HCT116 (cell line): Measurements from ENCODE around the gene BTBD10. TPM values are rescaled to one million over a fixed set of nuclear protein-coding genes. Genes with fewer than 3 reads are reported as not detected.

ENCODE experiments used
- ATAC-seq: fragments of 200-7000 bp; cut with Tn5 transposase; 2 replicates; pipeline ENCODE4 v1.9.1; 2020; ENCODE audit warnings: mild to moderate bottlenecking, moderate library complexity
- BruUV-seq: library from RNA; stranded (reverse); fragments of 400-500 nt; replicated peaks from 2 replicates; lab custom pipeline; 2021; lab: Mats Ljungman, UMichigan
- CTCF ChIA-PET: fragments of 300-600 bp; sonication (Branson Sonifier 250); formaldehyde crosslinking; loops from one replicate; lab custom pipeline; 2021; ENCODE audit warnings: antibody characterized with exemption; lab: Charles Lee
- POLR2A ChIA-PET: fragments of 300-600, 350-600 bp; sonication (Branson Sonifier 250); formaldehyde crosslinking; loops from one replicate; lab custom pipeline; 2021; ENCODE audit warnings: antibody characterized with exemption; lab: Charles Lee
- RAD21 ChIA-PET, 2 experiments: fragments of 300-600 bp; sonication (Branson Sonifier 250); formaldehyde crosslinking; loops; one replicate each; lab custom pipeline; 2023; ENCODE audit warnings: low total read pairs in 2 of 2; ENCODE audit not compliant: uncharacterized antibody in 2 of 2, unreplicated experiment in 2 of 2, low non-redundant PET in 1 of 2; lab: Charles Lee
- DNase-seq: peaks from one replicate; pipeline ENCODE4 v3.0.0-alpha.2; 2010; ENCODE audit warnings: low read depth, low spot score
- H2AFZ ChIP-seq: fragments of 200-600 bp; shearing (Covaris generic), sonication (generic); 2 replicates; pipeline ENCODE4 v1.6.1; 2017; ENCODE audit warnings: low read depth, mixed run types, mixed read lengths, antibody characterized with exemption, low read length; ENCODE audit not compliant: poor library complexity, severe bottlenecking
- H3K27ac ChIP-seq: 2 replicates; pipeline ENCODE4 v1.5.1; 2012; ENCODE audit warnings: low read depth, low read length
- H3K27me3 ChIP-seq: fragments of 200-600 bp; sonication (generic); 2 replicates; pipeline ENCODE4 v1.6.1; 2016; ENCODE audit warnings: mixed run types, low read length, mixed read lengths; ENCODE audit not compliant: insufficient read depth
- H3K36me3 ChIP-seq, 2 experiments: fragments of 200-500 bp in 1 of 2; fragments of 200-600 bp in 1 of 2; sonication (Bioruptor generic) in 1 of 2; sonication (generic) in 1 of 2; 2 replicates each; pipeline versions ENCODE4 v1.5.1 to v1.6.1; 2014 to 2016; ENCODE audit warnings: low read length in 2 of 2, inconsistent platforms in 1 of 2, mixed read lengths in 1 of 2, mixed run types in 1 of 2; ENCODE audit not compliant: insufficient read depth in 2 of 2, control insufficient read depth in 1 of 2
- H3K4me1 ChIP-seq, 2 experiments: fragments of 200-600 bp in 1 of 2; sonication (generic) in 1 of 2; 2 replicates each; pipeline versions ENCODE4 v1.5.1 to v1.6.1; 2012 to 2017; ENCODE audit warnings: low read length in 2 of 2, inconsistent platforms in 1 of 2, mild to moderate bottlenecking in 1 of 2, mixed read lengths in 1 of 2, mixed run types in 1 of 2, moderate library complexity in 1 of 2; ENCODE audit not compliant: insufficient read depth in 2 of 2, control insufficient read depth in 1 of 2
- H3K4me2 ChIP-seq: fragments of 200-600 bp; sonication (generic); 2 replicates; pipeline ENCODE4 v1.6.1; 2017; ENCODE audit warnings: mixed run types, low read length, mixed read lengths
- H3K4me3 ChIP-seq, 2 experiments: fragments of 200-600 bp in 1 of 2; sonication (generic) in 1 of 2; replicated peaks in 1 of 2; 2 replicates each; pipeline ENCODE4 v1.5.1; 2011 to 2016; ENCODE audit warnings: low read length in 2 of 2, control low read depth in 1 of 2, low read depth in 1 of 2, mild to moderate bottlenecking in 1 of 2, mixed read lengths in 1 of 2, mixed run types in 1 of 2
- H3K79me2 ChIP-seq: fragments of 200-600 bp; sonication (generic); 2 replicates; pipeline ENCODE4 v1.6.1; 2017; ENCODE audit warnings: mild to moderate bottlenecking, mixed run types, low read length, moderate library complexity, mixed read lengths; ENCODE audit not compliant: insufficient read depth
- H3K9ac ChIP-seq: fragments of 200-600 bp; sonication (generic); 2 replicates; pipeline ENCODE4 v1.6.1; 2016; ENCODE audit warnings: low read length, mixed read lengths
- H3K9me2 ChIP-seq: fragments of 200-600 bp; sonication (generic), shearing (Covaris generic); 2 replicates; pipeline ENCODE4 v1.6.1; 2017; ENCODE audit warnings: mixed run types, mild to moderate bottlenecking, moderate library complexity; ENCODE audit not compliant: insufficient read depth
- H3K9me3 ChIP-seq, 2 experiments: fragments of 200-500 bp in 1 of 2; fragments of 200-600 bp in 1 of 2; sonication (Bioruptor generic) in 1 of 2; sonication (generic) in 1 of 2; 2 replicates each; pipeline ENCODE4 v1.6.1; 2014 to 2017; ENCODE audit warnings: low read length in 2 of 2, mixed read lengths in 2 of 2, inconsistent platforms in 1 of 2, low read depth in 1 of 2, mild to moderate bottlenecking in 1 of 2, mixed run types in 1 of 2, moderate library complexity in 1 of 2; ENCODE audit not compliant: control insufficient read depth in 1 of 2, insufficient read depth in 1 of 2
- H4K20me1 ChIP-seq: fragments of 200-600 bp; sonication (generic), shearing (Covaris generic); 2 replicates; pipeline ENCODE4 v1.6.1; 2017; ENCODE audit warnings: mixed run types, mild to moderate bottlenecking, moderate library complexity; ENCODE audit not compliant: insufficient read depth
- CEBPB ChIP-seq: IDR thresholded peaks from 2 replicates; pipeline ENCODE4 v1.6.1; 2012; ENCODE audit warnings: low read depth
- EZH2phosphoT487 ChIP-seq: fragments of 200-600 bp; IDR thresholded peaks from 2 replicates; pipeline ENCODE4 v1.6.1; 2018; ENCODE audit warnings: antibody characterized with exemption, borderline replicate concordance
- FOSL1 ChIP-seq: IDR thresholded peaks from 2 replicates; pipeline ENCODE4 v1.6.1; 2012; ENCODE audit warnings: low read depth
- REST ChIP-seq: IDR thresholded peaks from 2 replicates; pipeline ENCODE4 v1.6.1; 2012; ENCODE audit warnings: low read depth
- SP1 ChIP-seq: IDR thresholded peaks from 2 replicates; pipeline ENCODE4 v1.6.1; 2012; ENCODE audit warnings: low read depth
- SRF ChIP-seq: IDR thresholded peaks from 2 replicates; pipeline ENCODE4 v1.6.1; 2012; ENCODE audit warnings: low read depth
- ZFX ChIP-seq: fragments of 450-650 bp; IDR thresholded peaks from 2 replicates; pipeline ENCODE4 v1.6.1; 2017
- ZNF274 ChIP-seq: fragments of 200-500 bp; sonication (Bioruptor generic); IDR thresholded peaks from 2 replicates; pipeline ENCODE4 v1.6.1; 2014; ENCODE audit warnings: mild to moderate bottlenecking, low read depth, low read length, inconsistent platforms
- intact Hi-C: fragments of 100-400 bp; cut with micrococcal nuclease; formaldehyde crosslinking; loops from 2 replicates; pipeline ENCODE4 v1.10.0; 2022
- total RNA-seq: library from RNA; stranded (reverse); gene quantifications from one replicate; pipeline ENCODE4 v1.2.1, GENCODE V29; 2021; ENCODE audit not compliant: unreplicated experiment
- TF ChIP-seq, protein P1 (sequence below): IDR thresholded peaks from 2 replicates; pipeline ENCODE4 v1.6.1; 2012

BTBD10 gene
- total RNA-seq, 1 experiment from 2014 or later: 17.0 TPM

DNA sequence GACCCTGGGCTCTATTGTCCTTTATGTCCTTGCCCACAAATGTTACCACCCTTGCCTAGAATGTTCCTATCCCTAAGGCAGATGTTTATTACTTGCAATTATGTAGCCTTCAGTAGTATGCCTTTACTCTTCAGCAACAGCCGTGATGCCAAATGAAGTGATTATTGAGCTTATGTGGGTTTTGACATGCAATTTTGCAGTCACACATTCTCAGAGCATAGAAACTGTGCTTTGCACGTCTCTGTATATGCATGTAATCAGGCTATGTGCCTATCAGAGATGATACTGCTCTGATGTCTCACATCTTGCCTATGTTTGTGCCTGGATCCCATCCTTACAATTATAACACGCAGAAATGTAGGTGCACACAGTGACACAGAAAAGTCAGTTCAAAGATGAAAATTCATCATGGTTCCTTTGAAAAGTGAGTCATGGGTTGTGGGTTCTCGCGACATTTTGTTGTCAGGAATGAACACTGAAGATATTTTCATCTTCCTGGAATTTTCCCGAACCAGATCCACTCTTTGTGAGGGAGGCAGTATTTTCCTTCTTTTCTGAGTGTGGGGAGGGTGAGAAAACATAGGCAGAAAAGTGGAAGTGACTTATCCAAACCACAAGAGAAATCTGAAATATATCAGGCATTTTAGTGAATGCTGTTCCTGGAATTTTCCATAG is 104.3 kb downstream of the BTBD10 start (continued):
- TF ChIP-seq FOSL1: no peak
- no peak for TF ChIP-seq SP1
- TF ChIP-seq ZFX: no peak

DNA sequence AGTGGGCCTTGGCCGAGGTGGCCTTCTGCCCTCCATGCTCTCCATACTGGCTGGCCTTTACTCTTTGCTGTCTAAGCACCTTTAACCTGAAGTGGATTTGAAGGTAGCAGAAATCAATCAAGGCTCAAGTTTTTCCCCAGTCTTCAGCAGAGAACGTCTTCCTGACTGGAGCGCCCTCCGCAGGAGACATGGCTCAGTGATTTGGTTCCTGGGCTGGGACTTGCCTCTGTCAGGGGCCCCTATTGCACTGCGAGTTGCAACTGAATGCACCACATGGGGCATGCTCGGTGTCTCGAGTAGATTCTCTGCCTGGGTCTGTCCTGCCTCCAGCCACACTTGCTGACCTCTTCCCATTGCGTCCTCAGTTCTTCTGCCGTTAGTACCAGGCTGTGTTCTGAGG is 105.8 kb downstream of the BTBD10 start:
- no peaks in the 10 kb centered on the region for H3K79me2 ChIP-seq
- CTCF ChIA-PET: no interaction called here
- RAD21 ChIA-PET: no interaction called here
- H3K9me2 ChIP-seq: no peaks in the 10 kb centered on the region
- no peak overlapping the region for H3K27ac ChIP-seq
- no peaks in the 10 kb centered on the region for H3K9me3 ChIP-seq
- H3K36me3 ChIP-seq: no peaks in the 10 kb centered on the region; a peak in 1 of 4 replicates
- no peak overlapping the region for H3K9ac ChIP-seq
- POLR2A ChIA-PET: no interaction called here
- H3K27me3 ChIP-seq: no peaks in the 10 kb centered on the region
- no peak overlapping the region for H2AFZ ChIP-seq
- DNase-seq (no peak), ATAC-seq (no peak)
- no peaks in the 10 kb centered on the region for H4K20me1 ChIP-seq
- BruUV-seq: no TSS peak
- no peak overlapping the region for H3K4me3 ChIP-seq
- TF ChIP-seq REST: no peak
- no peak for TF ChIP-seq ZNF274
- TF ChIP-seq EZH2phosphoT487: no peak
- TF ChIP-seq, protein P1, sequence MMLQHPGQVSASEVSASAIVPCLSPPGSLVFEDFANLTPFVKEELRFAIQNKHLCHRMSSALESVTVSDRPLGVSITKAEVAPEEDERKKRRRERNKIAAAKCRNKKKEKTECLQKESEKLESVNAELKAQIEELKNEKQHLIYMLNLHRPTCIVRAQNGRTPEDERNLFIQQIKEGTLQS: no peak
- TF ChIP-seq CEBPB: no peak
- TF ChIP-seq SRF: no peak
- no peak overlapping the region for H3K4me2 ChIP-seq
- H3K4me1 ChIP-seq: peaks cover 0 to 7% of the 10 kb centered on the region in 2 experiments; a peak in 1 of 4 replicates
- intact Hi-C loops: loop anchor here (10.0 kb wide), 1 partner anchor 888 kb away; no protein-coding TSS in a partner anchor
